Loucy (cell line): Measurements from ENCODE around the gene ANTXR2.

ENCODE experiments used
- CTCF ChIP-seq: fragments of 200-600 bp; sonication (generic); conservative IDR thresholded peaks from 2 replicates; pipeline ENCODE4 v1.5.1; 2014; ENCODE audit warnings: mild to moderate bottlenecking, antibody characterized with exemption, low read length
- EZH2phosphoT487 ChIP-seq: fragments of 200-600 bp; IDR thresholded peaks from 2 replicates; pipeline ENCODE4 v1.6.1; 2018; ENCODE audit warnings: antibody characterized with exemption, mild to moderate bottlenecking, moderate library complexity, borderline replicate concordance

- TF ChIP-seq EZH2phosphoT487 (no peak), CTCF (no peak)
These were observed 13.3 kb upstream of the ANTXR2 start for GRCh38 chr4:80086296-80086695.
